Measurements from ENCODE around the gene ZNF398.

Gene ZNF398

DNA sequence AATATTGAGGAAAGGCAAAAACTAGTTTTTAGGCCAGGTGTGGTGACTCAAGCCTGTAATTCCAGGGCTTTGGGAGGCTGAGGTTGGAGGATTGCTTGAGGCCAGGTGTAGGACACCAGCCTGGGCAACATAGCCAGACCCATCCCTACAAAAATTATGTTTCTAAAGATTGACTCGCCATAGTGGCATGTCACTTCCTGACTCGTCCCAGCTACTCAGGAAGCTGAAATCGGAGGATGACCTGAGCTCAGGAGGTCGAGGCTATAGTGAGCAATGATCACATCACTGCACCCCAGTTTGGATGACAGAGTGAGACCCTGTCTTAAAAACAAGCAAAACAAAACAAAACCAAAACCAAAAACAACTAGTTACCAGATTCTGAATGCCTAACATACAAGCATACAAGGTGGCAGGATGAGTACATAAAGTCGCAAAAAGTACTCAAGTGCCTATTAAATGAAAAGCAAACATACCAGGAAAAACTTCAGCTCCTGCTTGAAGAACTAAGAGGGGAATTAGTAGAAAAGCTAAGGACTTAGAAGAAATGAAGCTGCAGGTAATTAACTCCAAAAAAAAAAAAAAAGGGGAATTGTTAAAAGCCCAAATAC lies 14.1 kb downstream of the ZNF398 start:
- DNase-seq (ENCODE audit: extremely low spot score) = no peak
- POLR2A ChIA-PET = no interaction called here
- CTCF ChIA-PET = interaction anchor here (1.2 to 2.2 kb wide), 3 partner anchors 8 to 22 kb away, joined by 3 to 7 read pairs (median 6); partner anchors contain the start of gene ZNF398
- no peak for TF ChIP-seq CTCF (IDR thresholded peaks at IDR 0.05; ENCODE audit: control extremely low read depth, extremely low read depth, low read depth, missing control alignments)

DNA sequence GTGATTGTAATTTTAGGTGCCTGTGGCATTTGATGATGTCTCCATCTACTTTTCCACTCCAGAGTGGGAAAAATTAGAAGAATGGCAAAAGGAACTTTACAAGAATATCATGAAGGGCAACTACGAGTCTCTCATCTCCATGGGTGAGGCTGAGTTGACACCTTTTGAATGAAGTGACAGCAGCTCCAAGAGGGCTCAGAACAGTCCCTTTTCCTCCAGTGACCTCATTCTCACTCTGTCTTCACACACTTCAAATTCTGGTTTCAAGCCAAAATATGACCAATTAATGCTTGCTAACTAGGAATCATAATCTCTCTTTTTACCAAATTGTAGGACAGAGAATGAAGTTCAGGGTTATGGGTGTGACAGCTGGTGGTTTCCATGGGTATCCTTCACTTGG lies 18.9 kb downstream of the ZNF398 start:
- CTCF ChIA-PET = interaction anchor here (1.0 to 2.8 kb wide), 11 partner anchors 13 to 143 kb away, joined by 3 to 13 read pairs (median 3); partner anchors contain the start of genes ZNF398 and ZNF425
- TF ChIP-seq CTCF (IDR thresholded peaks at IDR 0.05; ENCODE audit: control extremely low read depth, extremely low read depth, low read depth, missing control alignments) = no peak
- no peak for DNase-seq (ENCODE audit: extremely low spot score)
- POLR2A ChIA-PET = no interaction called here

DNA sequence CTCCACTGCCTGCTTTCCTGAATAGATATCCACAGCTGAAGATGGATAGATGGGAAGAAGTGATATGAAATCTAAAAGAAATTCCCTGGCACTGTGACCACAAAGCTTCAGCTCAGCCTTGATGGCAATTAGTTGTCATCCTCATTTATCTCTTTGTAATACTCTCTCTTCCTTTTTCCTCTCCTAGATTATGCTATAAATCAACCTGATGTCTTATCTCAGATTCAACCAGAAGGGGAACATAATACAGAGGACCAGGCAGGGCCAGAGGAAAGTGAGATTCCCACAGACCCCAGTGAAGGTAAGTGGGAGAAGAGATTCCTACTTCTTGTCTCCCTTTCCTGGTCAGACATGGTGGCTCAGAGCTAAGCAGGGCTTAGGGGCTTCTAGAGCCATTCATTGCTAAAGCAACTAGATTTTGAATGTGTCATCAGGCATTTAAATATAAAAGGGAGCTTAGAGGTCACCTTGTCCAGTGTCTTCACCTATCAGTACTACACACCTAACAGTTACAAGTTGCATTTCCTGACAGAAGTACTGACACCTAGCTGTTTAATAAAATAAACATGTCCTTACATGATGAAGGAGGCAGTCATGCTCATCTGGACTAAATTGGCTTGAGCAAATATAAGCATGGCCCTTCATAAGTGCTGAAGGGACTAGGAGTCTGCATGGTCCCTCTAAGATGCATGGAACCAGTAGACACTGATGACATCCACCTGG lies 19.5 kb downstream of the ZNF398 start:
- no peak for DNase-seq (ENCODE audit: extremely low spot score)
- TF ChIP-seq CTCF (IDR thresholded peaks at IDR 0.05; ENCODE audit: control extremely low read depth, extremely low read depth, low read depth, missing control alignments) = no peak
- ChIA-PET POLR2A (no interaction called here), CTCF (interaction anchor here (1.0 to 2.8 kb wide), 9 partner anchors 12 to 41 kb away, joined by 3 to 13 read pairs (median 3); partner anchors contain the start of genes ZNF398 and ZNF425)

DNA sequence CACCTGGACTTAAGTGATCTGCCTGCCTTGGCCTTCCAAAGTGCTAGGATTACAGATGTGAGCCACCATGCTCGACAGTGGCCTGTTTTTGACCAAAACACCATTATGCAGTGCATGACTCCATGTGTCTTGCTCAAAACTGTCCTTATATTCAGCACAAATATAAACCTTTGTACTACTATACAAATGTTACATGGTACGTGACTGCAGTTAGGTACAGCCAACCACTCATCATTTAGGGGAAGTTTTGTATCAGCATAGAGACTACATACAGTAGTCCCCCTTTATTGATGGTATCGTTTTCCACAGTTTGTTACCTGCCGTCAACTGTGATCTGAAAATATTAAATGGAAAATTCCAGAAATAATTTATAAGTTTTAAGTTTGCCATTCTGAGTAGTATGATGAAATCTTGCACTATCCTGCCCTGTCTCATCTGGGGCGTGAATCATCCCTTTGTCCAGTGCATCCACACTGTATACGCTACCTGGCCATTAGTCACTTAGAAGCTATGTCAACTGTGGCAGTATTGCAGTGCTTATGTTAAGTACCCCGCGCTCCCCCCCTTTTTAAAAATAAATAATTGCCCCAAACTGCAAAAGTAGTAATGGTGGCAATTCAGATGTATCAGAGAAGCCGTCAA lies 24.8 kb downstream of the ZNF398 start:
- no peak for DNase-seq (ENCODE audit: extremely low spot score)
- POLR2A ChIA-PET = no interaction called here
- CTCF ChIA-PET = no interaction called here
- no peak for TF ChIP-seq CTCF (IDR thresholded peaks at IDR 0.05; ENCODE audit: control extremely low read depth, extremely low read depth, low read depth, missing control alignments)

DNA sequence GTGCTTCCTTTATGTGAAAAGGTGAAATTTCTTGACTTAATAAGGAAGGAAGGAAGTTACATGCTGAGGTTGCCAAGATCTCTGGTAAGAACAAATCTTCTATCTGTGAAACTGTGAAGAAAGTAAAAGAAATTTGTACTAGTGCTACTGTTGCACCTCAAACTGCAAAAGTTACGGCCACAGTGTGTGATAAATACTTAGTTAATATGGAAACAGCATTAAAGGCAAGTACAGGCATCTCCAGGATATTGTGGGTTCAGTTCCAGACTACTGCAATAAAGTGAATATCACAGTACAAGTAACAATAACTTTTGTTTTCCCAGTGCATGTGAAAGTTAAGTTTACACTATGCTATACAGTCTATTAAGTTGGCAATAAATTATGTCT lies 25.3 kb downstream of the ZNF398 start:
- TF ChIP-seq CTCF (IDR thresholded peaks at IDR 0.05; ENCODE audit: control extremely low read depth, extremely low read depth, low read depth, missing control alignments) = no peak
- ChIA-PET CTCF (no interaction called here), POLR2A (no interaction called here)
- DNase-seq (ENCODE audit: extremely low spot score) = no peak

DNA sequence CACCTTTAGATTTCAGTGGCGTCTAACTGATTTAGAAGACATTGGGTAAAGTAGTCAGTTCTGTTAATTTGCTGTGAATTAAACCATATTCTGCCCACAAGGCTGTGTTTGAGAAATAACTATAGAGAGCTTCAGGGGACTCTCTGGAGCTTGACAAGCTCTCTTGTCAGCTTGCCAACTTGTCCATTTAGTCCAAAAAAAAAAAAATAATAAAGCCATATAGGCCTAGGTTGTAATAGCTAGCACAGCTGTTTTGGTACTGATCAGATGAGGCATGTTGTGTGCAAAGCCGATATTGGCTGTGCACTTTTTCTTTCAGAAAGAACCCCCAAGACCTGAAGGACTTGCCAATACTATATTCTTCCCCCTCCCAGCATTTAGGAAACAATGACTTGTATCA lies 27.9 kb downstream of the ZNF398 start:
- TF ChIP-seq CTCF (IDR thresholded peaks at IDR 0.05; ENCODE audit: control extremely low read depth, extremely low read depth, low read depth, missing control alignments) = no peak
- DNase-seq (ENCODE audit: extremely low spot score) = no peak
- ChIA-PET CTCF (interaction anchor here (0.6 to 1.9 kb wide), 4 partner anchors 10 to 110 kb away, joined by 3 to 11 read pairs (median 6); partner anchors contain the start of genes ZNF282 and ZNF398), POLR2A (no interaction called here)

Data from GM10248 (cell line).